SK-N-SH (cell line): ENCODE measurements around the gene SH3BP4. TPM values are rescaled to one million over a fixed set of nuclear protein-coding genes. Genes with fewer than 3 reads are reported as not detected.

Experiments used
- CTCF ChIA-PET: fragments of 300-600, 350-600 bp; formaldehyde crosslinking; extraction: SDS; loops from one replicate; lab custom pipeline; 2021; lab: Yijun Ruan, JAX
- POLR2A ChIA-PET: fragments of 350-600 bp; sonication (Branson Sonifier 250); formaldehyde crosslinking; extraction: SDS; loops from one replicate; lab custom pipeline; 2020; ENCODE audit warnings: antibody characterized with exemption, inconsistent platforms; lab: Yijun Ruan, JAX
- DNase-seq: peaks from one replicate; pipeline ENCODE4 v3.0.0; 2012
- H2AFZ ChIP-seq: fragments of 200-600 bp; sonication (generic); 2 replicates; pipeline ENCODE4 v1.8.1; 2016; ENCODE audit warnings: antibody characterized with exemption, mild to moderate bottlenecking, low read depth
- H3F3A ChIP-seq: fragments of 200-600 bp; sonication (generic); replicated peaks from 2 replicates; pipeline ENCODE3; 2016; ENCODE audit warnings: antibody characterized with exemption, mild to moderate bottlenecking; ENCODE audit not compliant: insufficient read depth
- H3K27ac ChIP-seq, 2 experiments: fragments of 200-500 bp in 1 of 2; fragments of 200-600 bp in 1 of 2; sonication (Bioruptor generic) in 1 of 2; sonication (generic), shearing (Covaris generic) in 1 of 2; 2 replicates each; pipeline versions ENCODE4 v1.5.1 to v1.6.1; 2014 to 2016; ENCODE audit warnings: low read depth in 2 of 2, inconsistent platforms in 1 of 2, low read length in 1 of 2, mild to moderate bottlenecking in 1 of 2, mixed read lengths in 1 of 2
- H3K27me3 ChIP-seq: fragments of 200-600 bp; sonication (generic), shearing (Covaris generic); 2 replicates; pipeline ENCODE4 v1.6.1; 2016; ENCODE audit warnings: mixed run types; ENCODE audit not compliant: insufficient read depth
- H3K36me3 ChIP-seq, 2 experiments: fragments of 200-500 bp in 1 of 2; fragments of 200-600 bp in 1 of 2; sonication (Bioruptor generic) in 1 of 2; sonication (generic) in 1 of 2; replicated peaks in 1 of 2; 2 replicates each; pipeline versions ENCODE3 to v1.5.1; 2014 to 2016; ENCODE audit warnings: low read length in 1 of 2, mild to moderate bottlenecking in 1 of 2; ENCODE audit not compliant: insufficient read depth in 2 of 2, control insufficient read depth in 1 of 2
- H3K4me1 ChIP-seq, 2 experiments: fragments of 200-500 bp in 1 of 2; fragments of 200-600 bp in 1 of 2; sonication (Bioruptor generic) in 1 of 2; sonication (generic), shearing (Covaris generic) in 1 of 2; 2 replicates each; pipeline versions ENCODE4 v1.5.1 to v1.6.1; 2014 to 2016; ENCODE audit warnings: low read depth in 1 of 2, low read length in 1 of 2, mixed run types in 1 of 2; ENCODE audit not compliant: insufficient read depth in 2 of 2, control insufficient read depth in 1 of 2
- H3K4me2 ChIP-seq: fragments of 200-600 bp; sonication (generic), shearing (Covaris generic); 2 replicates; pipeline ENCODE4 v1.6.1; 2017; ENCODE audit warnings: mixed run types
- H3K4me3 ChIP-seq, 2 experiments: fragments of 200-500 bp in 1 of 2; fragments of 200-600 bp in 1 of 2; sonication (Bioruptor generic) in 1 of 2; sonication (generic), shearing (Covaris generic) in 1 of 2; 2 replicates each; pipeline versions ENCODE4 v1.5.1 to v1.8.1; 2014 to 2016; ENCODE audit warnings: low read depth in 2 of 2, inconsistent platforms in 1 of 2, low read length in 1 of 2, mild to moderate bottlenecking in 1 of 2, mixed read lengths in 1 of 2, moderate library complexity in 1 of 2
- H3K79me2 ChIP-seq: fragments of 200-600 bp; sonication (generic); 2 replicates; pipeline ENCODE4 v1.8.1; 2017; ENCODE audit warnings: mild to moderate bottlenecking; ENCODE audit not compliant: insufficient read depth
- H3K9ac ChIP-seq: fragments of 200-600 bp; sonication (generic); 2 replicates; pipeline ENCODE4 v1.6.1; 2017; ENCODE audit warnings: mixed run types
- H3K9me2 ChIP-seq: fragments of 200-600 bp; sonication (generic); 2 replicates; pipeline ENCODE4 v1.6.1; 2017; ENCODE audit warnings: mixed run types
- H3K9me3 ChIP-seq: fragments of 200-600 bp; sonication (generic); 2 replicates; pipeline ENCODE4 v1.6.1; 2017; ENCODE audit warnings: mixed run types, mild to moderate bottlenecking, moderate library complexity
- H4K20me1 ChIP-seq: fragments of 200-600 bp; sonication (generic); 2 replicates; pipeline ENCODE4 v1.6.1; 2017; ENCODE audit warnings: mild to moderate bottlenecking, mixed run types; ENCODE audit not compliant: insufficient read depth
- CHD2 ChIP-seq: fragments of 150-350 bp; IDR thresholded peaks from 2 replicates; pipeline ENCODE4 v1.6.1; 2018; ENCODE audit warnings: low read length; ENCODE audit not compliant: partially characterized antibody
- ELF1 ChIP-seq: IDR thresholded peaks from 2 replicates; pipeline ENCODE4 v1.4.0; 2012
- EP300 ChIP-seq, 2 experiments: IDR thresholded peaks; 2 replicates each; pipeline versions ENCODE4 v1.4.0 to v1.6.1; 2012; ENCODE audit warnings: borderline replicate concordance in 1 of 2, low read depth in 1 of 2, low read length in 1 of 2
- FOSL2 ChIP-seq: IDR thresholded peaks from 2 replicates; pipeline ENCODE4 v1.4.0; 2012; ENCODE audit warnings: low read depth, mild to moderate bottlenecking, moderate library complexity, borderline replicate concordance
- GABPA ChIP-seq: IDR thresholded peaks from 2 replicates; pipeline ENCODE4 v1.4.0; 2012; ENCODE audit warnings: low read depth, mild to moderate bottlenecking
- GATA2 ChIP-seq: sonication (generic); formaldehyde crosslinking; IDR thresholded peaks from 2 replicates; pipeline ENCODE4 v1.5.0; 2020; ENCODE audit warnings: mild to moderate bottlenecking, missing genetic modification reagents
- JUND ChIP-seq: IDR thresholded peaks from 2 replicates; pipeline ENCODE4 v1.4.0; 2012
- MAX ChIP-seq: IDR thresholded peaks from 2 replicates; pipeline ENCODE4 v1.4.0; 2012; ENCODE audit warnings: low read depth
- MXI1 ChIP-seq: IDR thresholded peaks from 2 replicates; pipeline ENCODE4 v1.6.1; 2012; ENCODE audit warnings: mild to moderate bottlenecking, low read depth, low read length, improper control_type of control experiment
- NRF1 ChIP-seq: IDR thresholded peaks from 2 replicates; pipeline ENCODE4 v1.6.1; 2012; ENCODE audit warnings: low read depth, mild to moderate bottlenecking, low read length
- PBX3 ChIP-seq: IDR thresholded peaks from 2 replicates; pipeline ENCODE4; 2012
- POLR2AphosphoS5 ChIP-seq: IDR thresholded peaks from 2 replicates; pipeline ENCODE4 v1.6.1; 2012; ENCODE audit warnings: low read depth, low read length
- RAD21 ChIP-seq: IDR thresholded peaks from 2 replicates; pipeline ENCODE4 v1.6.1; 2012; ENCODE audit warnings: mild to moderate bottlenecking, low read length
- REST ChIP-seq: IDR thresholded peaks from 2 replicates; pipeline ENCODE4 v1.6.1; 2012; ENCODE audit warnings: mild to moderate bottlenecking, low read depth, low read length, moderate library complexity
- RFX5 ChIP-seq: IDR thresholded peaks from 2 replicates; pipeline ENCODE4 v1.6.1; 2012; ENCODE audit warnings: mild to moderate bottlenecking, improper control_type of control experiment, low read length
- RXRA ChIP-seq: IDR thresholded peaks from 2 replicates; pipeline ENCODE4 v1.4.0; 2012; ENCODE audit warnings: low read depth, mild to moderate bottlenecking, borderline replicate concordance
- SIN3A ChIP-seq: IDR thresholded peaks from 2 replicates; pipeline ENCODE4 v1.6.1; 2012; ENCODE audit warnings: low read depth, mild to moderate bottlenecking, low read length, moderate library complexity, borderline replicate concordance
- SMC3 ChIP-seq: IDR thresholded peaks from 2 replicates; pipeline ENCODE4 v1.6.1; 2012; ENCODE audit warnings: low read depth, low read length, improper control_type of control experiment
- TCF12 ChIP-seq: IDR thresholded peaks from 2 replicates; pipeline ENCODE4 v1.4.0; 2012
- TEAD4 ChIP-seq: IDR thresholded peaks from 2 replicates; pipeline ENCODE4 v1.4.0; 2012; ENCODE audit warnings: mild to moderate bottlenecking, borderline replicate concordance; ENCODE audit not compliant: insufficient read depth
- WGBS: methylation state at CpG from one replicate; pipeline ENCODE4 v1.1.6; 2017; ENCODE audit warnings: low lambda C conversion rate; 5-methylcytosine and 5-hydroxymethylcytosine counted together
- polyA plus RNA-seq, 3 experiments: library from polyadenylated mRNA; depleted of rRNA; stranded (reverse); fragments of >200 nt; gene quantifications; 2 replicates each; pipeline ENCODE4 v1.2.3, GENCODE V29; 2012
- TF ChIP-seq, protein P1 (sequence below): IDR thresholded peaks from 2 replicates; pipeline ENCODE4 v1.4.0; 2012; ENCODE audit warnings: low read depth, borderline replicate concordance

The SH3BP4 gene
- polyA plus RNA-seq, 1 of the 3 experiments (the other 2 are of a cell fraction), result 27.7 TPM

- TF ChIP-seq, protein P1, sequence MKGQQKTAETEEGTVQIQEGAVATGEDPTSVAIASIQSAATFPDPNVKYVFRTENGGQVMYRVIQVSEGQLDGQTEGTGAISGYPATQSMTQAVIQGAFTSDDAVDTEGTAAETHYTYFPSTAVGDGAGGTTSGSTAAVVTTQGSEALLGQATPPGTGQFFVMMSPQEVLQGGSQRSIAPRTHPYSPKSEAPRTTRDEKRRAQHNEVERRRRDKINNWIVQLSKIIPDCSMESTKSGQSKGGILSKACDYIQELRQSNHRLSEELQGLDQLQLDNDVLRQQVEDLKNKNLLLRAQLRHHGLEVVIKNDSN, result no peak
- TF ChIP-seq SIN3A, result no peak
Observed at GRCh38 chr2:234985608-234986245, 33.9 kb downstream of the SH3BP4 start (continued).

- H3K4me3 ChIP-seq, result no peak overlapping the region
- no peaks in the 10 kb centered on the region for H4K20me1 ChIP-seq
- no peak overlapping the region for H3K9ac ChIP-seq
- TF ChIP-seq MAX (no peak), GABPA (no peak), EP300 (IDR thresholded peaks at IDR 0.05; ENCODE audit: borderline replicate concordance in 1 of 2, low read depth in 1 of 2, low read length in 1 of 2) (no peak), CHD2 (no peak), MXI1 (no peak), PBX3 (no peak), NRF1 (no peak), TEAD4 (no peak), RAD21 (no peak), JUND (no peak), TCF12 (no peak), POLR2AphosphoS5 (no peak), RXRA (no peak), SIN3A (no peak), SMC3 (no peak), GATA2 (CRISPR knock-in tag) (no peak), RFX5 (no peak), FOSL2 (no peak), REST (no peak), ELF1 (no peak)
- TF ChIP-seq, all 33 proteins: peak for 0
- 95% methylated on average over 7 of the region's 7 CpGs for WGBS
- no peaks in the 10 kb centered on the region for H3K9me2 ChIP-seq
- peaks cover 15 to 33% of the 10 kb centered on the region in 2 experiments for H3K4me1 ChIP-seq
- ChIA-PET POLR2A (no interaction called here), CTCF (no interaction called here)
- no peak overlapping the region for H2AFZ ChIP-seq
- H3K79me2 ChIP-seq, result peaks cover 97% of the 10 kb centered on the region
- peaks cover 4 to 6% of the 10 kb centered on the region in 2 experiments for H3K36me3 ChIP-seq
- H3K27me3 ChIP-seq, result no peaks in the 10 kb centered on the region
- no peaks in the 10 kb centered on the region for H3K9me3 ChIP-seq
- H3K27ac ChIP-seq, result no peak overlapping the region
- DNase-seq, result no peak
- peaks cover 10% of the 10 kb centered on the region for H3F3A ChIP-seq
- no peak overlapping the region for H3K4me2 ChIP-seq
Observed at GRCh38 chr2:234986390-234986789, 34.6 kb downstream of the SH3BP4 start.
